Epithelial cell of proximal tubule (primary cell): ENCODE data around the gene ROR2. TPM values are rescaled to one million over a fixed set of nuclear protein-coding genes. Genes with fewer than 3 reads are reported as not detected.

ENCODE experiments used
- DNase-seq: peaks from one replicate; pipeline ENCODE4 v3.0.0-alpha.2; 2011; ENCODE audit warnings: low read depth
- H3K4me3 ChIP-seq: 2 replicates; pipeline ENCODE4 v1.5.1; 2011; ENCODE audit warnings: low read depth, mild to moderate bottlenecking, low read length
- CTCF ChIP-seq: conservative IDR thresholded peaks from 2 replicates; pipeline ENCODE4 v1.5.1; 2012; ENCODE audit warnings: low read depth, mild to moderate bottlenecking, low read length
- total RNA-seq: library from RNA; depleted of rRNA; stranded (reverse); fragments of >200 nt; gene quantifications from 2 replicates; pipeline ENCODE4 v1.2.3, GENCODE V29; 2015

The ROR2 gene
- total RNA-seq, 1 donor from 2014 or later: 3.1 TPM

- TF ChIP-seq CTCF: no peak
- no peak for DNase-seq
- no peak overlapping the region for H3K4me3 ChIP-seq
Measured at GRCh38 chr9:91908746-91909145, 41.3 kb downstream of the ROR2 start.

GRCh38 chr9:91908293-91908623 is 41.8 kb downstream of the ROR2 start:
- no peak overlapping the region for H3K4me3 ChIP-seq
- TF ChIP-seq CTCF: no peak

GRCh38 chr9:91907484-91908292 is 42.3 kb downstream of the ROR2 start:
- no peak for TF ChIP-seq CTCF
- H3K4me3 ChIP-seq: no peak overlapping the region
- DNase-seq: no peak

More at GRCh38 chr9:91908293-91908623, 41.8 kb downstream of the ROR2 start:
- DNase-seq: no peak

- DNase-seq: no peak
- peak overlapping the region; percentile 36 for H3K4me3 ChIP-seq
- no peak for TF ChIP-seq CTCF
Measured at GRCh38 chr9:91905991-91906469, 44.0 kb downstream of the ROR2 start.

- H3K4me3 ChIP-seq: no peak overlapping the region
- DNase-seq: no peak
- no peak for TF ChIP-seq CTCF
Measured at GRCh38 chr9:91905237-91905650, 44.8 kb downstream of the ROR2 start.

- DNase-seq: no peak
Measured at GRCh38 chr9:91904588-91905236, 45.3 kb downstream of the ROR2 start.

More at GRCh38 chr9:91904588-91905236, 45.3 kb downstream of the ROR2 start:
- TF ChIP-seq CTCF: no peak
- H3K4me3 ChIP-seq: no peak overlapping the region
